GM18873 (cell line): ENCODE results near the gene SSBP4.
"Not testable (repeated sequence)": the region's sequence is repeated elsewhere in the genome, so short reads cannot be mapped to it uniquely, and the experiment has no call there.

Experiments used
- ATAC-seq: cut with Tn5 transposase; IDR thresholded peaks from one replicate; pipeline ENCODE4 v1.9.1; 2021; ENCODE audit warnings: mild to moderate bottlenecking, moderate library complexity, moderate number of reproducible peaks; ENCODE audit not compliant: unreplicated experiment, low FRiP score

The SSBP4 gene

DNA sequence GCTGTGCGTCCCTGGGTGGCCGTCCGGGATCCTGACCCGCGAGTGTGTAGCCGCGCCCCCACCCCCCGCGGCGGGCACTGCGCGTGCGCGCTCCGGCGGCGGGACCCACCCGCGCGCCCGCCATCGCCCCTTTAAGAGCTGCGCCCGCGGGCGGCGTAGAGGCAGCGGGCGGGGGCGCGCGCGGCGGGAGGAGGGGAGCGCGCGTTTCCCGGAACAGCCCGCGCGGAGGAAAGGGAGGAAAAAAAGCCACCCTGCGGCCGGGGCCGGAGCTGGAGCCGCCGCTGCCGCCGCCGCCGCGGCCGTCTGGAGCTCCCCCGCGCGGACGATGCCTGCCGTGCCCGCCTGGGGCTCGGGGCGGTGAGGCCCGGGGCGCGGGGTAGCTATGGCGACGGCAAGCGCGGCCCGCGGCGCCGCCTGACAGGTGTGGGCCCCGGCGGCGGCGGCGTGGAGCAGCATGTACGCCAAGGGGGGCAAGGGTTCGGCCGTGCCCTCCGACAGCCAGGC lies at the start of gene SSBP4:
SSBP4 (plus strand) TSS at position 204 of the 504 bp plus-strand sequence; CDS start at position 455, 251 bp downstream.
- ATAC-seq, result no peak

DNA sequence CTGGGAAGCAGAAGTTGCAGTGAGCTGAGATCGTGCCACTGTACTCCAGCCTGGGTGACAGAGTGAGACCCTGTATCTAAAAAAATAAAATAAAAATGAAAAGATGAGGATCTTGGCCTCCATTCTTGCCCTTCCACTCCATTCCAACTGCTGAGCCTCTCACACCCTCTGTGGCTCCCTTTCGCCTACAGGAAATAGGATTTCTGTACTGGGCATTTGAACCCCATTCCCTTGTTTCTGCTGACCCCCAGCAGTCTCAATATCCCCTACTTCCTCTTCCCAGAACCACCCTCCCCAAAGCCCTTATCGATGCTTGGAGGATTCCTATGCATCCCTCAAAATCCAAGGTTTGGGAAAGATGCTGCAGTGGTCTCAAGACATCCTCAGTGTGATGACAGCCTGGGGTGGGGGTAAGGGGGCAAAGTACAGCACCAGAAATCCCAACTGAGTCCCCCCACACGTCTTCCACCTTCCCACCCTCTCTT lies 45.7 kb upstream of the SSBP4 start:
- ATAC-seq, result no peak

DNA sequence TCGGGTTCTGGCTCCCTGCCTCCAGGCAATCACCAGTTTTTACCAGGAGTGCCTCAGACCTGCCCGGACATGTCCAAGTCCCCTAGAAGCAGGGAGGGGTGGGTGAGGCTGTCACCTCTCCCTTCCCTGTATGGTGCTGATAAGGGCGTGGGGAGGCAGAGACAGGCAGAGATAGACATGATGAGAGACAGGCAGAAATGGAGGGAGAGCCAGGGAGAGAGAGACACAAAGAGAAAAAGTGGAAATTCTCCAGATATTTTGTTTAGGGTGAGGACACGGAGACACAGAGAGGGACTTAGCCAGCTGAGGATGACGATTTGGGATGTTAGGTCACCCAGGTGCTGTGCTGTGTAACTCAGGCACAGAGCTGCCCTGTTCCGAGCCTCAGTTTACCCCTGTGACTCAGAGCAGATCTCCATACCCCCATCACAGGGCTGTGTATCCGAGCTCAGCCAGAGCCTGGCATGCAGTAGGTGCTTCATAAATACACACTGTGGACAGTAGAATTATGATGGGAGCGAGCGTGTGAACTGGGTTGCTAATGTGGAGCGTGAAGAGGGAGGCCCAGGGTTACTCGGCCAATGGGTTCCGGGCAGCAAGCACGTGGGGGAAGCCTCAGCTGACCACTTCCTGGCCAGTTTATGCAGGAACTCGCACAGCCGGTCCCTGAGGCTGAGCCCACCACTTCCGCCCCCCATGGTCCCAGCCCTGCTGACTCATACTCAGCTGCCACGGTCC lies 45.1 kb upstream of the SSBP4 start:
- ATAC-seq, result no peak

DNA sequence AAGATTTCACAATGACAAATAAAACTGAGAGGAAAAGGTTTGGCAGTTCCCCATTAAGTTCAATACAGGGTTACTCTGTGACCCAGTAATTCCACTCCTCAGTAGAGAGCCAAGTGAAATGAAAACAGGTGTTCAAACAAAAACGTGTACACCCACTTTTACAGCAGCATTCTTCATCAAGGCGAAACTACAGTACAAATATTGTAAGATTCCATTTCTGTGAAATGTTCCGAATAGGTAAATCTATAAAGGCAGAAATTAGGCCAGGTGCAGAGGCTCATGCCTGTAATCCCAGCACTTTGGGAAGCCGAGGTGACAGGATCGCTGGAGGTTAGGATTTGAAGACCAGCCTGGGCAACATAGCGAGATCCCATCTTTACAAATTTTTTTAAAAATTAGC lies 42.2 kb upstream of the SSBP4 start:
- no peak for ATAC-seq

DNA sequence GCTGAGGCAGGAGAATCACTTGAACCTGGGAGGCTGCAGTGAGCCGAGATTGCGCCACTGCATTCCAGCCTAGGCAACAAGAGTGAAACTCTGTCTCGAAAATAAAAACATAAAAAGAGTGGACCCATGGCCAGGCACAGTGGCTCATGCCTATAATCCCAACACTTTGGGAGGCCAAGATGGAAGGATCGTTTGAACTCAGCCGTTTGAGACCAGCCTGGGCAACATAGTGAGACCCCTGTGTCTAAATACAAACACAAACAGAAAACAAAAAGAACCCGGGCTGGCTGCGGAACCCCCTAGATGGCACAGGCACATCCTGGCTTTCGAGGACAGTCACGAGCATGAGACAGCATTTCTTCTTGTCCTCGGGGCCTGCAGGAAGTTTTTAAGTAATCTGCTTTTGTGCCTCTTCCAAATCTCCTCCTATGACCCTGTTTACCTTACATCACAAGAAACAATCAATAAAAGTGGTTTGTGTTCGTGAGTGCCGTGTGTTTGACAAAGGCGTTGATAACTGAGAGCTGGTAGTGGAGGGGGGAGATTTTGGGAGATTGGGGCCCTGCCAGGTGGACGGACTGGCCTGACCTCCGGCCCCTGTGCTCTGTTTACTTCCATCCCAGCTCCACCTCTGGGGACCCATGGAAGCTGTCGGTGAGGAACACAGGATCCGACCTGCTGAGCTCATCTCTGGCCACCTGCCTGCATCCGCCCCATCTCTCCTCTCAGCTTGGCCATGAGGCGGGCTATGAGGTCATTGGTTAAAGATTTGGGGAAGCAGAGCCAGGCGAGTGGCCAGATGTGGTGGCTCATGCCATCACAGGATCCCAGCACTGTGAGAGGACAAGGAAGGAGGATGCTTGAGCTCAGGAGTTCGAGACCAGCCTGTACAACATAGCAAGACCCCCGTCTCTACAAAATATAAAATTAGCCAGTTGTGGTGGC lies 39.1 kb upstream of the SSBP4 start:
- ATAC-seq, result no peak

DNA sequence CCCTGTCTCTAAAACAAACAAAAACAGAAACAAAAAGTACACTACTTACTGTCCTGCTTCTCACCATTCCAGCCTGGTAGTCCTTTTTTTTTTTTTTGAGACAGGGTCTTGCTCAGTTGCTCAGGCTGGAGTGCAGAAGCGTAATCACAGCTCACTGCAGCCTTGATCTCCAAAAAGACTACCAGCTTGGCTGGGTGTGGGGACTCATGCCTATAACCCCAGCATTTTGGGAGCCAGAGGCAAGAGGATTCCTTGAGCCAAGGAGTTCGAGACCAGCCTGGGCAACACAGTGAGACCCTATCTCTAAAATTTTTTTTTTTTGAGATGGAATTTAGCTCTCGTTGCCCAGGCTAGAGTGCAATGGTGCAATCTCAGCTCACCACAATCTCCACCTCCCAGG lies 38.4 kb upstream of the SSBP4 start:
- no peak for ATAC-seq

DNA sequence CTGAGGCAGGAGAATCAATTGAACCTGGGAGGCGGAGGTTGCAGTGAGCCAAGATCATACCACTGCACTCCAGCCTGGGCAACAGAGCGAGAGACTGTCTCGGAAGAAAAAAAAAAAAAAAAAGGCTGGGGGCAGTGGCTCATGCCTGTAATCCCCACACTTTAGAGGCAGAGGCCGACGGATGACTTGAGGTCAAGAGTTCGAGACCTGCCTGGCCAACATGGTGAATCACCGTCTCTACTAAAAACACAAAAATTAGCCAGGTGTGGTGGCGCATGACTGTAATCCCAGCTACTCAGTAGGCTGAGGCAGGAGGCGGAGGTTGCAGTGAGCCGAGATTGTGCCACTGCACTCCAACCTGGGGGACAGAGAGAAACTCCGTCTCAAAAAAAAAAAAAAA lies 35.6 kb upstream of the SSBP4 start:
- ATAC-seq, result not testable (repeated sequence)

DNA sequence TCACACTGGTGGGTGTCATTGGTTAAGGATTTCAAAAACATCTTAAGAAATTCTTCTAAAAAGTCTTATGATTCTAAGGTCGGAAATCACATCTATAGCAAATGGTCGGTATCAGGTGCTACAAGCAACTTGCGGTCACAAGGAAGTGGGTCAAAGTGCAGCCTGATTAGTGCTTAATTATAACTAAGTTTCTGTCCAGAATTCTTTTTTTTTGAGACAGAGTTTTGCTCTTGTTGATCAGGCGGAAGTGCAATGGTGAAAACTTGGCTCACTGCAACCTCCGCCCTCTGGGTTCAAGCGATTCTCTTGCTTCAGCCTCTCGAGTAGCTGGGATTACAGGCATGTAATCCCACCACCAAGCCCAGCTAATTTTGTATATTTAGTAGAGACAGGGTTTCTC lies 34.4 kb upstream of the SSBP4 start:
- ATAC-seq, result no peak

DNA sequence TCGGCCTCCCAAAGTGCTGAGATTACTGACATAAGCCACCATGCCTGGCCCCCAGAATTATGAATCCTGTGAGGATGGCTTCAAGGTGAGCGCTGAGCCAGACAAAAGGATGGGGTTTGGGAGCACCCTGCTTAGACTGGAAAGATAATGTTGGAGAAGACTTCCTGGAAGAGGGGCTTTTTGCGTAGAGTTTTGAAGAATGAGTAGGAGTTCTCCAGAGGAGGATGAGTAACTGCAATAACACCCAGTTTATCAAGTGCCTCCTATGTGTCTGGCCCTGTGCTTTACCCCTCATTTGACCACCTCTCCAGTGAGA lies 33.9 kb upstream of the SSBP4 start:
- ATAC-seq, result no peak

DNA sequence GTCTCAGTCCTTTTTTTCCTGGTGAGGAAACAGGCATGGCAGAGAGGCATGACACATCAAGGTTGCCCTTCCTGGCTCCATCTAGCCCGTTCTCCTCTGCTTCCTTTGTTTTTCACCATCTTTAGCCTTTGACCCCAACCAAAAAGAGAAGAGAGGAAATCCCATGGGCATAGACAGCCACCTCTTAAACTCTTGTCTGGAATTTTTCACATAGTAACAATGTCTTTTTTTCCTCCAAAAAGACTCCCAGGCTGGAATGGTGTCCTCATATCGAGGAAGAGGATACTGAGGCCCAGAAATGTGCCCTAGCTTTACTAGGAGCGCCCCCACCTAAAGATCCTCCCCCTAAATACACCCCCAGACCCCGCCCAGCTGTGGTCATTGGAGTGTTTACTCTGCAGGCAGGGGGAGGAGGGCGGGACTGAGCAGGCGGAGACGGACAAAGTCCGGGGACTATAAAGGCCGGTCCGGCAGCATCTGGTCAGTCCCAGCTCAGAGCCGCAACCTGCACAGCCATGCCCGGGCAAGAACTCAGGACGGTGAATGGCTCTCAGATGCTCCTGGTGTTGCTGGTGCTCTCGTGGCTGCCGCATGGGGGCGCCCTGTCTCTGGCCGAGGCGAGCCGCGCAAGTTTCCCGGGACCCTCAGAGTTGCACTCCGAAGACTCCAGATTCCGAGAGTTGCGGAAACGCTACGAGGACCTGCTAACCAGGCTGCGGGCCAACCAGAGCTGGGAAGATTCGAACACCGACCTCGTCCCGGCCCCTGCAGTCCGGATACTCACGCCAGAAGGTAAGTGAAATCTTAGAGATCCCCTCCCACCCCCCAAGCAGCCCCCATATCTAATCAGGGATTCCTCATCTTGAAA lies 33.3 kb upstream of the SSBP4 start, which contains the start of gene GDF15:
GDF15 (plus strand) TSS at position 484 of the 868 bp plus-strand sequence; CDS start at position 516, 32 bp downstream.
- no peak for ATAC-seq

DNA sequence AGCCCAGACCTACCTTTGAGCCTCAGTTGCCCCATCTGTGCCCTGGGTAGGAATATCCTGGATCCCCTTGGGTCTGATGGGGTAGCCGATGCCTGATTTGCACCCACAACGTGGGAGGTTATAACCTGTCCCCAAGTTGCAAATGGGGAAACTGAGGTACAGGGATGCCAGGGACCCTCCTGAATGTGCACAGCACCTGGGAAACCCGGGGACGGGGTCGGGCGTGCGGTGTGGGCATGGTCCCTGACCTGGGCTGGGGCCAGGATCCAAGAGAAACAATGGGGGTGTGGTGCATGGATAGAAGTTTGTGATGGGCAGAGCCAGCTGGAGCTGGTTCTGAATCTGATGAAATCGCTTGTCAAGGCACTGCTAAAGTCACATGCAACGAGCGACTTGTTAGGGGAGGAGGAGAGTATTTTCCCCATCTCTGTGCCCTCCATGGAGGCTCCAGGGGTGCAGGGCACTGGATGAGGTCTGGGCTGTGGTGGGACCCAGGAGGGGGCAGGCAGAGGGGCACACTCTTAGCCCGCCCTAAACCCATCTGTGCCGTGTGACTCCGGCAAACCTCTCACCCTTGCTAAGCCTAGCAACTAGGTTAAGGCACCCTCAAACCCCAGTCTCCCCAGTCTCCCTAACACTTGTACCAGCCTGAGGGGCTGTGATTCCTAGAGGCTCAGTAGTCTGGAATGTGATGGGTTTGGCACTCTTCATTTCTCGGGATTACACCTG lies 32.5 kb upstream of the SSBP4 start:
- no peak for ATAC-seq

DNA sequence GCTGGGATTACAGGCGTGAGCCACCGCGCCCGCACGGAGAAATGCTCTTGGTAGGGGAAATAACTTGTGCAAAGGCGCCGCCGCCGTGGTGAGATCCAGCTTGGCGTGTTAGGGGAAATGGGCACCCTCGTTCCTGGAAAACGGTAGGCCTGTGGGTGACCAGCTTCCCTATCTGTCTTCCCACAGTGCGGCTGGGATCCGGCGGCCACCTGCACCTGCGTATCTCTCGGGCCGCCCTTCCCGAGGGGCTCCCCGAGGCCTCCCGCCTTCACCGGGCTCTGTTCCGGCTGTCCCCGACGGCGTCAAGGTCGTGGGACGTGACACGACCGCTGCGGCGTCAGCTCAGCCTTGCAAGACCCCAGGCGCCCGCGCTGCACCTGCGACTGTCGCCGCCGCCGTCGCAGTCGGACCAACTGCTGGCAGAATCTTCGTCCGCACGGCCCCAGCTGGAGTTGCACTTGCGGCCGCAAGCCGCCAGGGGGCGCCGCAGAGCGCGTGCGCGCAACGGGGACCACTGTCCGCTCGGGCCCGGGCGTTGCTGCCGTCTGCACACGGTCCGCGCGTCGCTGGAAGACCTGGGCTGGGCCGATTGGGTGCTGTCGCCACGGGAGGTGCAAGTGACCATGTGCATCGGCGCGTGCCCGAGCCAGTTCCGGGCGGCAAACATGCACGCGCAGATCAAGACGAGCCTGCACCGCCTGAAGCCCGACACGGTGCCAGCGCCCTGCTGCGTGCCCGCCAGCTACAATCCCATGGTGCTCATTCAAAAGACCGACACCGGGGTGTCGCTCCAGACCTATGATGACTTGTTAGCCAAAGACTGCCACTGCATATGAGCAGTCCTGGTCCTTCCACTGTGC lies 30.9 kb upstream of the SSBP4 start:
- peak; percentile 46 for ATAC-seq

DNA sequence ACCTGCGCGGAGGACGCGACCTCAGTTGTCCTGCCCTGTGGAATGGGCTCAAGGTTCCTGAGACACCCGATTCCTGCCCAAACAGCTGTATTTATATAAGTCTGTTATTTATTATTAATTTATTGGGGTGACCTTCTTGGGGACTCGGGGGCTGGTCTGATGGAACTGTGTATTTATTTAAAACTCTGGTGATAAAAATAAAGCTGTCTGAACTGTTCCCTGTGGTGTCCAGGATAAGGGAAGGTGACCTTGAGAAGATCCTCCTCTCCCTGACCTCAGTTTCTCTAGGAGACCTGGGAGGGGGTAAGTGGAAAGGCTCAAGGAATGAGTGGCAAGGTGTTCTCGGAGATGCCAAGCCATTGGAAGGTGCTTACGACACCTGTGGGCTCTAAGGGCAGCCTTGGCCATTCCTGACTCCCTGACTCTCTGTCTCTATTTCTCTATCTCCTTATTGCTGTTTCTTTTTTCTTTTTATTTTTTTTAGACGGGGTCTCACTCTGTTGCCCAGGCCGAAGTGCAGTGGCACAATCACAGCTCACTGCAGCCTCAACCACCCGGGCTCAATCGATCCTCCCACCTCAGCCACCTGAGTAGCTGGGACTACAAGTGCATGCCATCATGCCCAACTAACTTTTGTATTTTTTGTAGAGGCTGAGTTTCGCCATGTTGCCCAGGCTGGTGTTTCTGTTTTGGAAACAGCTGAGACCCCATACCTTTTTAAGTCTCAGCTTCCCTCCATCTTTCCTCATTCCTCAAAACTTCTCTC lies 30.1 kb upstream of the SSBP4 start:
- ATAC-seq, result no peak

DNA sequence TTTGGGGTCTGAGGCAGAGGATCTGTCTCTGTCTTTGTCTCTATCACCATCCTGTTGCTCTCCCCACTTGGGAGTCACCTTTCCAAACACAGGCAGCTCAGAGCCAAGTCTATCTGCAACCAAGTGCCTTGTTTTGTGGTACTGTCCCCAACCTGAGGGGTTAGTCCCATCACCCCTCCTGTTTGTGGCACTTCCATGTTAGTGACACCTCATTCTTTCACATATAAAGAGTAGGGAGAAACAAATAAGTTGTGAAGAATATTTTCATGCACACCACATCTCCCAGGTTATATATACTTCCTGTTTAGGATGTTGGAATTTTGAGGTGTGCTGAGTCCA lies 29.5 kb upstream of the SSBP4 start:
- no peak for ATAC-seq

DNA sequence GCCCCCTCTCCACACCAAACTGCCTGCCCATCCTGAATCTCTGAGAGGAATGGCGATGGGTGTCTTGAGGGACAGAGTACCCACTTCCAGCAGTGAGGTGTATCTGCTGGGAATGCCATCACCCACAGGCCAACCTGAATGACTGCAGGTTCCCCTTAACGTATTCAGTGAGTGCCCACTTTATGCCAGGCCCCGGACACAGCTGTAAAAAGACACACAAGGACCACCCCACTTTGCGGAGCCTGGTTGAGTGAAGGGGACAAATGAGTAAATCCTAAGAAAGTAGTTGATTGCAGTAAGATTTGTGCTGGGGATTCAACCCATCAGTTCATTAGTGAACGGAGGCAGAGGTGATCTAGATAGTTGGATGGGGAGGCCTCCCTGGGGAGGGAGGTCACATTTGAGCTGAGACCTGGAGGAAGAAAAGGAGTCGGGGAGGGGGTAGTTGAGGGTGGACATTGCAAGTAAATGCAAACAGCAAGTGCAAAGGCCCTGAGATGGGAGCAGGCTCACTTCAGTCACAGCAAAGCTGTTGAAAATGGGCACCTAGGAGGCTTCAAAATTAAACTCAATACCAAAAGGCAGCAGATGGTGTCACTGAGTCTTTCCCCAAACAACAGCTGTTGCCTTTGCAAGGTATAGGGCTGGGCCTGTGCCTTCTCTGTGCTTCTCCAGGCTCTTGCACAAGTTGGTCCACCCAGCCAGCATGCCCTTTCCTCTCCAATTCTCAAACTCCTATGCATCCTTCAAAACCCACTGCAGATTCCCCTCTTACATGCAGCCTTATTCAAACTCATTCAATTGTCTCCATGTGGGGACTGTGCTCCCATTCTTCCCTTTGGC lies 28.9 kb upstream of the SSBP4 start:
- no peak for ATAC-seq

DNA sequence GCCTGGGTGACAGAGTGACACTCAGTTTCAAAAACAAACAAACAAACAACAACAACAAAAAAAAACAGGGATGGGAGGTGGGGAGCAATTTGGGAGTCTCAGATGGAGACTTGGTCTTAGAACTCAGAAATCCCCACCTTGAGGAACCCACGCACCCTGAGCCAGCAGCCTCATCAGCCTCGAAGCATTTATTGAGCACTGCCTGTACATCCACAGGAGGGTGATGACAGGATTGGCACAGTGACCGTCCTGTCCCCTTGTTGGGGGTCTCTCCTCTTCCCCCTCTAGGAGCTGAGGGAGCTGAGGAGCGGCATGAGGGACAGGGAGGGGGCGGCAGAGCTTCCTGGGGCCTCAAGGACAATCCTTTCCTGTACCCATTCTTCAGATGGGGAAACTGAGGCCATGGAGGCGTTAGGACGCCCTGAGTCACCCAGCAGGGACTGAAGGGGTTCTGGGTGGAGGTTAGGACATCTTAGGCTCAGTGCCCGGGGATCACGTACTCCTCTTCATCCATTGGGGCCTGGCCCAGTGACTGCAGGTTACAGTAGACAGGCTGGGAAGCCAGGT lies 27.6 kb upstream of the SSBP4 start:
- ATAC-seq, result no peak

DNA sequence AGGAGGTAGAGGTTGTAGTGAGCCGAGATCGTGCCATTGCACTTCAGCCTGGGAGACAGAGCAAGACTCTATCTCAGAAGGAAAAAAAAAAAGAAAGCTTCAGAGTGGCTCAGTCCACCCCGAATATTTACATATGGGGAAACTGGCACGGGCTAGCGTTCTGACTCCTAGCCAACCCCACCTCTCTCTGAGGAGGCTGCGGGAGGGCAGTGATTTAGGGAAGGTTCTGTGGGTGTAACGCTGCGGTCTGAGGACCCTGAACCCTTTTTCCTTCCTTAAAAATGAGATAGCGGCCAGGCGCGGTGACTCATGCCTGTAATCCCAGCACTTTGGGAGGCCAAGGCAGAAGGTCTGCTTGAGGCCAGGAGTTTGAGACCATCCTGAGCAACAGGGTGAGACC lies 26.8 kb upstream of the SSBP4 start:
- ATAC-seq, result no peak
